Measurements from ENCODE around the gene C15orf62.

The C15orf62 gene

GRCh38 chr15:40821195-40821594 is 51.4 kb downstream of the C15orf62 start:
- DNase-seq (ENCODE audit: low spot score), result no peak

All from hepatic stellate cell (primary cell).